Measurements from ENCODE around the gene DBP.

DNA sequence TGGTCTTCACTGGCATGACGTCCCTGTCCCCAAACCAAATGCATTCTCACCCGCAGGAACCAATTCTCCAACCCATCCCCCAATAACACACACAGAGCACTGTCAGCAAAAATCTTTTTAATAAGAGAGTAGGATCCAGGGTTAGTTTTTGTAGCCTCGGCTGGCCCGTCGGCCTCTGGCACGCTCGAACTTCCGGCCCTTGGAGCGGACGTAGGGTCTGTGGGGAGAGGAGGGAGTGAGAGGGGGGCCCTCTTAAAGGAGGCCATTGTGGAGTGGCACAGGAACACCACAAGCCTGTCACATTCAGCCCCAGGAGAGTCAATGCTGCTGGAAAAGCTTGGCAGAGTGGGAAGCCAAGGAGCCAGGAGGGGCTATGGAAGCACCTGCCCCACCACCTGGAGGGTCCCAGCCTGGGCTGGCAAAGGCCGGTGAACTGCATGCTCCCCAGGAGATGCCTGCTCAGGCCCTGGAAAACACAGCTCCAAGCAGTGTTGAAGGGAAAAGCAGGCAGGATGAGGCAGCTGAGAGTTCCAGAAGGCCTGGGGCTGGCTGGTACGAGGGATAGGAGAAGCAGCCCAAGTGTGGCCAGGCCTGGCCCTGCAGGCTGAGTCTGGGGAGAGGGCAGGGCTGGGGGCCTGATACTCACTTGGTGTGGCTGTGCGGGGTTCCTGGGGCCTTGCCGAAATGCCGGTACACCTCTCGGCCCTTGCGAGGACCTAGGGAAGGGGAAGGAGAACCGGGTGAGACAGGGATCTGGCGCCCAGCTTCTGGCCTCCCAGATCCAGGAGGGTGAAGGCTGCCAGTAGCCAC is 21.7 kb downstream of the DBP start:
- TF ChIP-seq EP300 (IDR thresholded peaks at IDR 0.05) (no peak), MYC (IDR thresholded peaks at IDR 0.05; ENCODE audit: borderline replicate concordance, low read length) (no peak), RFX5 (IDR thresholded peaks at IDR 0.05) (no peak), POLR2A (IDR thresholded peaks at IDR 0.05; ENCODE audit: low read length) (no peak), ZFP36 (IDR thresholded peaks at IDR 0.05; ENCODE audit: borderline replicate concordance, partially characterized antibody) (no peak), RCOR1 (IDR thresholded peaks at IDR 0.05; ENCODE audit: low read depth, low read length) (no peak), HOXB5 (CRISPR knock-in tag; IDR thresholded peaks at IDR 0.05) (no peak), TFCP2L1 (CRISPR knock-in tag; IDR thresholded peaks at IDR 0.05) (no peak)
- TF ChIP-seq, protein P1, sequence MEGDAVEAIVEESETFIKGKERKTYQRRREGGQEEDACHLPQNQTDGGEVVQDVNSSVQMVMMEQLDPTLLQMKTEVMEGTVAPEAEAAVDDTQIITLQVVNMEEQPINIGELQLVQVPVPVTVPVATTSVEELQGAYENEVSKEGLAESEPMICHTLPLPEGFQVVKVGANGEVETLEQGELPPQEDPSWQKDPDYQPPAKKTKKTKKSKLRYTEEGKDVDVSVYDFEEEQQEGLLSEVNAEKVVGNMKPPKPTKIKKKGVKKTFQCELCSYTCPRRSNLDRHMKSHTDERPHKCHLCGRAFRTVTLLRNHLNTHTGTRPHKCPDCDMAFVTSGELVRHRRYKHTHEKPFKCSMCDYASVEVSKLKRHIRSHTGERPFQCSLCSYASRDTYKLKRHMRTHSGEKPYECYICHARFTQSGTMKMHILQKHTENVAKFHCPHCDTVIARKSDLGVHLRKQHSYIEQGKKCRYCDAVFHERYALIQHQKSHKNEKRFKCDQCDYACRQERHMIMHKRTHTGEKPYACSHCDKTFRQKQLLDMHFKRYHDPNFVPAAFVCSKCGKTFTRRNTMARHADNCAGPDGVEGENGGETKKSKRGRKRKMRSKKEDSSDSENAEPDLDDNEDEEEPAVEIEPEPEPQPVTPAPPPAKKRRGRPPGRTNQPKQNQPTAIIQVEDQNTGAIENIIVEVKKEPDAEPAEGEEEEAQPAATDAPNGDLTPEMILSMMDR (IDR thresholded peaks at IDR 0.05): no peak
- TF ChIP-seq, protein P2, sequence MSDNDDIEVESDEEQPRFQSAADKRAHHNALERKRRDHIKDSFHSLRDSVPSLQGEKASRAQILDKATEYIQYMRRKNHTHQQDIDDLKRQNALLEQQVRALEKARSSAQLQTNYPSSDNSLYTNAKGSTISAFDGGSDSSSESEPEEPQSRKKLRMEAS (IDR thresholded peaks at IDR 0.05): no peak
- TF ChIP-seq, protein P3, sequence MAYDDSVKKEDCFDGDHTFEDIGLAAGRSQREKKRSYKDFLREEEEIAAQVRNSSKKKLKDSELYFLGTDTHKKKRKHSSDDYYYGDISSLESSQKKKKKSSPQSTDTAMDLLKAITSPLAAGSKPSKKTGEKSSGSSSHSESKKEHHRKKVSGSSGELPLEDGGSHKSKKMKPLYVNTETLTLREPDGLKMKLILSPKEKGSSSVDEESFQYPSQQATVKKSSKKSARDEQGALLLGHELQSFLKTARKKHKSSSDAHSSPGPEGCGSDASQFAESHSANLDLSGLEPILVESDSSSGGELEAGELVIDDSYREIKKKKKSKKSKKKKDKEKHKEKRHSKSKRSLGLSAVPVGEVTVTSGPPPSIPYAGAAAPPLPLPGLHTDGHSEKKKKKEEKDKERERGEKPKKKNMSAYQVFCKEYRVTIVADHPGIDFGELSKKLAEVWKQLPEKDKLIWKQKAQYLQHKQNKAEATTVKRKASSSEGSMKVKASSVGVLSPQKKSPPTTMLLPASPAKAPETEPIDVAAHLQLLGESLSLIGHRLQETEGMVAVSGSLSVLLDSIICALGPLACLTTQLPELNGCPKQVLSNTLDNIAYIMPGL (CRISPR knock-in tag; IDR thresholded peaks at IDR 0.05; ENCODE audit: borderline replicate concordance): no peak
- TF ChIP-seq, protein P4, sequence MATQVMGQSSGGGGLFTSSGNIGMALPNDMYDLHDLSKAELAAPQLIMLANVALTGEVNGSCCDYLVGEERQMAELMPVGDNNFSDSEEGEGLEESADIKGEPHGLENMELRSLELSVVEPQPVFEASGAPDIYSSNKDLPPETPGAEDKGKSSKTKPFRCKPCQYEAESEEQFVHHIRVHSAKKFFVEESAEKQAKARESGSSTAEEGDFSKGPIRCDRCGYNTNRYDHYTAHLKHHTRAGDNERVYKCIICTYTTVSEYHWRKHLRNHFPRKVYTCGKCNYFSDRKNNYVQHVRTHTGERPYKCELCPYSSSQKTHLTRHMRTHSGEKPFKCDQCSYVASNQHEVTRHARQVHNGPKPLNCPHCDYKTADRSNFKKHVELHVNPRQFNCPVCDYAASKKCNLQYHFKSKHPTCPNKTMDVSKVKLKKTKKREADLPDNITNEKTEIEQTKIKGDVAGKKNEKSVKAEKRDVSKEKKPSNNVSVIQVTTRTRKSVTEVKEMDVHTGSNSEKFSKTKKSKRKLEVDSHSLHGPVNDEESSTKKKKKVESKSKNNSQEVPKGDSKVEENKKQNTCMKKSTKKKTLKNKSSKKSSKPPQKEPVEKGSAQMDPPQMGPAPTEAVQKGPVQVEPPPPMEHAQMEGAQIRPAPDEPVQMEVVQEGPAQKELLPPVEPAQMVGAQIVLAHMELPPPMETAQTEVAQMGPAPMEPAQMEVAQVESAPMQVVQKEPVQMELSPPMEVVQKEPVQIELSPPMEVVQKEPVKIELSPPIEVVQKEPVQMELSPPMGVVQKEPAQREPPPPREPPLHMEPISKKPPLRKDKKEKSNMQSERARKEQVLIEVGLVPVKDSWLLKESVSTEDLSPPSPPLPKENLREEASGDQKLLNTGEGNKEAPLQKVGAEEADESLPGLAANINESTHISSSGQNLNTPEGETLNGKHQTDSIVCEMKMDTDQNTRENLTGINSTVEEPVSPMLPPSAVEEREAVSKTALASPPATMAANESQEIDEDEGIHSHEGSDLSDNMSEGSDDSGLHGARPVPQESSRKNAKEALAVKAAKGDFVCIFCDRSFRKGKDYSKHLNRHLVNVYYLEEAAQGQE (IDR thresholded peaks at IDR 0.05): no peak

All from A549 (cell line).